GM21717 (cell line): ENCODE results near the gene TRRAP.

Experiments
- ATAC-seq: cut with Tn5 transposase; IDR thresholded peaks from one replicate; pipeline ENCODE4 v1.9.1; 2021; ENCODE audit warnings: mild to moderate bottlenecking, moderate library complexity; ENCODE audit not compliant: unreplicated experiment

Gene TRRAP

GRCh38 chr7:99002148-99002826, 124.0 kb downstream of the TRRAP start:
- ATAC-seq, result no peak

- ATAC-seq, result no peak
Observed at GRCh38 chr7:99002827-99003212, 124.5 kb downstream of the TRRAP start.

GRCh38 chr7:99003419-99003818, 125.1 kb downstream of the TRRAP start:
- ATAC-seq, result no peak

DNA sequence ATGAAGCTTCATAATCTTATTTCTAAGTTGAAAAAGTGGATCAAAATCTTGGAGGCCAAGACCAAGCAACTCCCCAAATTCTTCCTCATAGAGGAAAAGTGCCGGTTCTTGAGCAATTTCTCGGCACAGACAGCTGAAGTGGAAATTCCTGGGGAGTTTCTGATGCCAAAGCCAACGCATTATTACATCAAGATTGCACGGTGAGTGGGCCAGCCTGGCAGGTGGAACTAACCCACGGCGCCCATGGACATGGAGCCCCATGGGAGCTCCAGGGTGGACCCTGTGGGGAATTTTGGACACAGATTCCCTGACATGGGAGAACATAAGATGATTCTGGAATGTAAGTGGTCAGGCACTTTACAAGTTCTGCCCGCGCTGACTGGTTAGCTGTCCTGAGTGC, 125.9 kb downstream of the TRRAP start:
- no peak for ATAC-seq

- no peak for ATAC-seq
Observed at GRCh38 chr7:99004781-99005500, 126.6 kb downstream of the TRRAP start.

DNA sequence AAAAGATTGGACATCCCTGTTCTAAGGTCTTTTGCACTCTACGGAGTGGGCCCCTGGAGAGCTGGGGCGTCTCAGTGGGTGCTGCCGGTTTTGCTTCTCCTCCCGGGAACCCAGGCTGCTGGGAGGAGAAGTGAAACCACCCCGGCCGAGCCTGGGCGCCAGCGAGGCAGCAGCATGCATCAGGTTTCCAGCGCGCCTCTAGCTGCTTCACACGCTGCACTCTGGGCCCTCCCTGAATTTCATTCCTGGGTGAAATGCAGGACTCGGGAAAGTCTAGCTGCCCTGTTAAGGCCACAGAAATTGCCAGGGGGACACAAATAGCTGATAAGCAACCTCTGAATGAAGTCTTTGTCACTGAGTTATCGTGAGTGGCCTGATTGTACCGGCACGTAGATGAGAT, 127.4 kb downstream of the TRRAP start:
- no peak for ATAC-seq

- no peak for ATAC-seq
Observed at GRCh38 chr7:99006739-99007424, 128.6 kb downstream of the TRRAP start.

GRCh38 chr7:99008181-99008631, 129.9 kb downstream of the TRRAP start:
- ATAC-seq, result no peak

DNA sequence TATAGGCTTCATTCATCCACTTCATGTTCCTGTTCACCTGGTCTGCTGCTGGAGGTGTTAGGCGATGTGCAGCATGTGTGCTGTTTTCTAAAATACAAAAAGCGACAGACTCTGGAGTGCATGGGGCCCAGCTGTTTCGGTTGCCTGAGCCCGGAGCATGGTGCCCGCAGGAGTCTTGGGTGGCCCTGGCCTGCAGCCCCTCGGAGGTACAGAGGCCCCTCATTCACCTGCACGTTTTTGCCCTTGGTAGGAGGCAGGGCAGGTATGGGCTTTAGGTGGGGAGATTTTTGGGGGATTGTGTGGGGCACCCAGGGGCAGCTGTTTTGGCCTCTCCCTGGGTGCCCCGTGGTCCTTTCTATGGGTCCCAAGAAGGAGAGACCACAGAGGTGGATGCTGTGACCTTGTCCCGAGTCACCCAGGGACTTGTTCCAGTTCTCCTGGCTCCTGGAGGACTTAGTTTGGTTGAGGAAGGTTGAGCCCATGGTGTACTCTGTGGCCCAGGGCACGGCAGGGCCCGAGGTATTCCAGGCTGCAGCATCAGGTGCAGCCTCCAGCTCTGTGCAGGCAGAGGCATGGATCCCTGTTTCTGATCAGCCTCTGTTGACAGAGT, 130.7 kb downstream of the TRRAP start:
- no peak for ATAC-seq

DNA sequence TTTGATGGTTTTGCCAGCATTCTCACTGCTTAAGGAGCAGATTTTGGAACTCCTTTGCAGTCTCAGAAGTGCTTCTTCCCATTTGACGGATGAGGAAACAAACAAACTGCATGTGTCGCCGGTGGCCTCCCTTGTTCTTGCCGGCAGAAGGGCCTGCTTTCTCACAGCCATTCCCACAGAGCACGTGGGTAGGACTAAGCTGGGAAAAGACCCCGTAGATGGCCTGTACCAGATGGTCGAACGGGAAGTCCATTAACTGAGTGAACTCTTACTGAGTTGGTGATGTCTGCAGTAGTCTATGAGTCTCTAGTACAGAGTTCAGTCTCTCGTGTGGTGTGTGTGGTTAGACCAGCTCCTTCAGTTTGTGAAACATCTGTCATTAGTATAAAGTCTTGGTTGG, 131.9 kb downstream of the TRRAP start:
- ATAC-seq, result no peak

DNA sequence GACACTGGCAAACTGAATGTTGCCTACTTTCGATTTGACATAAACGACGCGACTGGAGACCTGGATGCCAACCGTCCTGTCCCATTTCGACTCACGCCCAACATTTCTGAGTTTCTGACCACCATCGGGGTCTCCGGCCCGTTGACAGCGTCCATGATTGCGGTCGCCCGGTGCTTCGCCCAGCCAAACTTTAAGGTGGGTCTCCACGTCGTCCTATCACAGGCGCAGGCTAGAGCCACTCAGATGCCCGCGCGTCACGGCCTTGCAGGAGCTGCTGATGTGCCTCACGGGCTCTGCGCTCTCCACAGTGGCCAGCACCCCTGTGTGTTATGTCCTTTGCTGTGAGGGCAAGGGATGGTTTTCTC, 133.0 kb downstream of the TRRAP start:
- ATAC-seq, result no peak

- no peak for ATAC-seq
Observed at GRCh38 chr7:99011706-99012404, 133.5 kb downstream of the TRRAP start.

DNA sequence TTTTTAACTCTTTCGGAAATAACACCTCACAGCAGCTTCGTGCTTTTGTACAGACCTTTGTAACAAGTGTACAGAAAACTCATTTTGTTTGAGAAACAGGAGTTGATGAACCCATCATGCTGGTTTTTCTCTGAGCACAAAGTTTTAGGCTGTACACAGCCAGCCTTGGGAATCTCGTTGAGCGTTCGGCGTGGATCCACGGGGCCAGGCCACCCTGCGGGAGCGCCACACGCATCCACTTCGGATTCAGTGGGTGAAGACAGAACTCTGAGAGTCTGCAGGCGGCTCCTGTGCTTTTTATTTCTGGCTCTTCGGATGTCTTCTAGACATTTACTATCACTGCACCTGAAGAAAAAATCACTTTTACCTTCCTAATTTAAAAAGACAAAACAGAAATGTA, 134.4 kb downstream of the TRRAP start:
- no peak for ATAC-seq

DNA sequence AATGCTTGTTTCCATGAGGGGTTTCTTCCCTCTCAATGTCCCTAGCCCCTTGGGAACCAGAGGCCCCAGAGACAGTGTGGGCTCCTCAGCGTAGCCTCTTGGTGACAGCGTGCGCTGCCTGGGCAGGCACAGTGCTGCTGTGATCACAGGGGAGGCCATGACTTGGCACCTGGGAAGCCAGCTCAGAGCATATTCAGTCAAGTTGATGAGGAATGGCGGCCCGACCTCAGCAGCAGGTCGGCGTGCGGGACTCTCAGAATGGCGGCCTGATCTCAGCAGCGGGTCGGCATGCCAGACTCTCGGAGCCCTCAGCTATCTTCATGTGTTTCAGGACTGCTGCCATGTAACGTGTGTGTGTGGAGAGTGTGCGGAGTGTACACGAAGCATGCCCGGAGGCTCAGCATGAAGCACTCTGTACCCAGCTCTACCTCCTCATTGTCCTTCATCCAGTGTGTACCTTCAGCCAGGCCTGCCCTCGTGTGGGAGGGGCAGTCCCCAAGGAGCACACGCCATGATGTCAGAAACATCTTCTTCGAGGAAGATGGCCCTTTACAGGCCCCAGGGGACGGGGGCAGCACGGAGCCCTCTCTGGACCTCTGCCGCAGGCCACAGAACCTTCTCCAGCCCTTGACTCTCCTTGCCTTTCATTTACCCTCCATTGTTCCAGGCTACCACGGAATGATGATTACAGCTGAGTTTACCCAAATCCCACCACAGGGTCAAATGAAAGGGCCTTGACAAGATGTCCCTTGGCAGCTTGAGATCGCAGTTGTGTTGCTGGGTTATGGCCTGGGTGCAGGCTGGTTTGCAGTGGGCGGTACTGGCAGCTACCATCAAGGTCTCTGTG, 135.2 kb downstream of the TRRAP start:
- no peak for ATAC-seq

DNA sequence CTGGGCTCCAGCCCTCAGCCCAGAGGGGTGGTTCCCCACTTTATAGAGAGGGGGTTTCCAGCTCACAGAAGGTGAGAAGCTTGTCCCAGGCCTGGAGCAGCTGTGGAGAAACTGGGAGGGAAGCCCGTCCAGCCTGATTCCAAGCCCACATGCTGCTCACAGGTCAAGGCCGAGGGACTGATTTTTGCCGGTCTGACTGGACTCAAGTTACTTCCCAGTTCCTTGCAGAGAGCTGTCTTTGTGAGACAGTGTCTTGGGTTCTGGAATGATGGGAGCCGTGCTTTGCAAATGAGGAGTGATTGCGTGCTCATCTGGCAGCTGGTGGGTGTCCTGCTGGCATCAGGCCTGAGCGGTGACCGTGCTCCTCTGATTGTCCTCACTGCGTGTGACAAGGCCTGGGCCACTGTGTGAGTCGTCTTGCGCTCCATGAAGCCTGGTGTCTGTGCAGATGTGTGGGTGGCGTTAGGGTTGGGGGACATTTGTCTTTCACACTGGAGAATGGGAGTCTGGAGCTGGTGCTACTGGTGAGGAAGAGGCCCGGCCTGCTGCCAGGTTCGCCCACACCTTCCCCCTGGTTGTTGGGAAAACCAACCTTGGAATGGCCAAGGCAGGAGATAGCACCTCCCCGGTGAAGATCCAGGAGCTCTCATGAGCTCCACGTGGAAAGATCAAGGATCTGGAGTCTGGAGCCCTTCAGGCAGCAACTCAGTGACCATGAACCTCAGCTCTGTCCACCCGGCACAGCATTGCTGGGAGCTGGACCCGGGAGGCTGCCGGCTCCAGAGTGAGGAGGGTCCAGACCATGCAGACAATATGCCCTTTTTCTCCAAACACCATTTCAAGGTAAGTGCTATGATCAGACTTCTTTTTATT, 136.0 kb downstream of the TRRAP start:
- ATAC-seq, result no peak

- ATAC-seq, result no peak
Observed at GRCh38 chr7:99016196-99016595, 137.9 kb downstream of the TRRAP start.

GRCh38 chr7:99019523-99020412, 141.4 kb downstream of the TRRAP start:
- ATAC-seq, result no peak

GRCh38 chr7:99020413-99020715, 142.0 kb downstream of the TRRAP start:
- ATAC-seq, result no peak
